Activated T-cell treated with anti-CD3 and anti-CD28 coated beads for 4 hours (primary cell): ENCODE results near the gene TRIM10.
"Not testable (repeated sequence)": the region's sequence is repeated elsewhere in the genome, so short reads cannot be mapped to it uniquely, and the experiment has no call there.

Source experiments
- DNase-seq: peaks from one replicate; pipeline ENCODE4 v3.0.0-alpha.2; 2020

TRIM10 gene

GRCh38 chr6:30127238-30128093 is 33.5 kb downstream of the TRIM10 start:
- DNase-seq, result no peak

GRCh38 chr6:30122515-30122914 is 38.5 kb downstream of the TRIM10 start:
- DNase-seq, result no peak

GRCh38 chr6:30121446-30122366 is 39.3 kb downstream of the TRIM10 start:
- DNase-seq, result no peak

- DNase-seq, result not testable (repeated sequence)
Observed at GRCh38 chr6:30118691-30119090, 42.3 kb downstream of the TRIM10 start.

GRCh38 chr6:30116724-30117123 is 44.3 kb downstream of the TRIM10 start:
- DNase-seq, result no peak

GRCh38 chr6:30113841-30114240 is 47.2 kb downstream of the TRIM10 start:
- DNase-seq, result no peak

- no peak for DNase-seq
Observed at GRCh38 chr6:30113003-30113759, 47.8 kb downstream of the TRIM10 start, which contains the start of gene TRIM31. Gene TRIM31, minus strand, starts transcription at chr6:30113090. Its CDS starts 285 bp downstream, at chr6:30112805.

- DNase-seq, result no peak
Observed at GRCh38 chr6:30112402-30112994, 48.5 kb downstream of the TRIM10 start.

- no peak for DNase-seq
Observed at GRCh38 chr6:30111266-30111856, 49.6 kb downstream of the TRIM10 start.

- no peak for DNase-seq
Observed at GRCh38 chr6:30104661-30105060, 56.4 kb downstream of the TRIM10 start.

GRCh38 chr6:30103872-30104179 is 57.2 kb downstream of the TRIM10 start:
- DNase-seq, result no peak

- DNase-seq, result peak; percentile 77
Observed at GRCh38 chr6:30102970-30103871, 57.8 kb downstream of the TRIM10 start.

- no peak for DNase-seq
Observed at GRCh38 chr6:30102414-30102969, 58.5 kb downstream of the TRIM10 start.
